Tibial nerve (tissue), 4 donors: ENCODE measurements around the gene CNEP1R1.

Experiments used
- EP300 ChIP-seq, 2 donors: sonication (generic); formaldehyde crosslinking; IDR thresholded peaks; one replicate each; pipeline ENCODE4 v1.6.1; 2017; ENCODE audit warnings: antibody characterized with exemption in 2 of 2, mild to moderate bottlenecking in 1 of 2
- TF ChIP-seq, protein P1 (sequence below), 5 experiments: fragments of 200-600 bp in 3 of 5; fragments of 450-650 bp in 2 of 5; sonication (generic) in 3 of 5; IDR thresholded peaks; one replicate each; pipeline ENCODE4 v1.5.1; 2016 to 2019; ENCODE audit warnings: antibody characterized with exemption in 5 of 5, mild to moderate bottlenecking in 3 of 5, moderate library complexity in 2 of 5

DNA sequence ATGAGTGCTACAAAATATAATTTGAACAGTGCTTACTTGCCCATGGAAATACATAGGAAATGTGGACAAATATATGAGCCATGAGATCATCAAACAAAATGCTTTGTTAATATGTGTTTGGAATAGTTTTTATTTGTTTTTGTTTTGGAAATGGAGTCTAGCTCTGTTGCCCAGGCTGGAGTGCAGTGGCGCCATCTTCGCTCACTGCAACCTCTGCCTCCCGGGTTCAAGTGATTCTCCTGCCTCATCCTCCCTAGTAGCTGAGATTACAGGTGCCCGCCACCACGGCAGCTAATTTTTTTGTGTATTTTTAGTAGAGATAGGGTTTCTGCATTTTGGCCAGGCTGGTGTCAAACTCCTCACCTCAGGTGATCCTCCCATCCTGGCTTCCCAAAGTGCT is 2.8 kb downstream of the CNEP1R1 start:
- TF ChIP-seq, protein P1, sequence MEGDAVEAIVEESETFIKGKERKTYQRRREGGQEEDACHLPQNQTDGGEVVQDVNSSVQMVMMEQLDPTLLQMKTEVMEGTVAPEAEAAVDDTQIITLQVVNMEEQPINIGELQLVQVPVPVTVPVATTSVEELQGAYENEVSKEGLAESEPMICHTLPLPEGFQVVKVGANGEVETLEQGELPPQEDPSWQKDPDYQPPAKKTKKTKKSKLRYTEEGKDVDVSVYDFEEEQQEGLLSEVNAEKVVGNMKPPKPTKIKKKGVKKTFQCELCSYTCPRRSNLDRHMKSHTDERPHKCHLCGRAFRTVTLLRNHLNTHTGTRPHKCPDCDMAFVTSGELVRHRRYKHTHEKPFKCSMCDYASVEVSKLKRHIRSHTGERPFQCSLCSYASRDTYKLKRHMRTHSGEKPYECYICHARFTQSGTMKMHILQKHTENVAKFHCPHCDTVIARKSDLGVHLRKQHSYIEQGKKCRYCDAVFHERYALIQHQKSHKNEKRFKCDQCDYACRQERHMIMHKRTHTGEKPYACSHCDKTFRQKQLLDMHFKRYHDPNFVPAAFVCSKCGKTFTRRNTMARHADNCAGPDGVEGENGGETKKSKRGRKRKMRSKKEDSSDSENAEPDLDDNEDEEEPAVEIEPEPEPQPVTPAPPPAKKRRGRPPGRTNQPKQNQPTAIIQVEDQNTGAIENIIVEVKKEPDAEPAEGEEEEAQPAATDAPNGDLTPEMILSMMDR (IDR thresholded peaks at IDR 0.05) = no peak
- no peak for TF ChIP-seq EP300 (IDR thresholded peaks at IDR 0.05)
